Activated CD8-positive, alpha-beta memory T cell treated with anti-CD3 and anti-CD28 coated beads, Interleukin-2, amount 50 U/mL, for 48 hours (primary cell): ENCODE measurements around the gene NKD2.
A peak's percentile ranks its signal among the peaks of the same experiment; 100 is the strongest.

Experiments used
- DNase-seq: peaks from one replicate; pipeline ENCODE4 v3.0.0-alpha.2; 2020

The NKD2 gene

GRCh38 chr5:1001406-1002270 is 7.0 kb upstream of the NKD2 start:
- DNase-seq, result peak; percentile 52

GRCh38 chr5:1002271-1002546 is 6.4 kb upstream of the NKD2 start:
- DNase-seq, result no peak

- peak; percentile 46 for DNase-seq
These were observed 5.8 kb upstream of the NKD2 start for GRCh38 chr5:1002836-1003235.

- DNase-seq, result peak; percentile 50
These were observed 5.2 kb upstream of the NKD2 start for GRCh38 chr5:1003296-1003937.

GRCh38 chr5:1004461-1005248 is 3.9 kb upstream of the NKD2 start:
- DNase-seq, result peak; percentile 64

GRCh38 chr5:1005249-1005851 is 3.3 kb upstream of the NKD2 start:
- peak; percentile 45 for DNase-seq

GRCh38 chr5:1005904-1006655 is 2.5 kb upstream of the NKD2 start:
- DNase-seq, result peak; percentile 48

- peak; percentile 39 for DNase-seq
These were observed 1.9 kb upstream of the NKD2 start for GRCh38 chr5:1006656-1007071.

- DNase-seq, result peak; percentile 49
These were observed 1.4 kb upstream of the NKD2 start for GRCh38 chr5:1007221-1007680.

GRCh38 chr5:1007681-1008450 is 736 bp upstream of the NKD2 start:
- no peak for DNase-seq

- peak; percentile 53 for DNase-seq
These were observed 968 bp downstream of the NKD2 start for GRCh38 chr5:1009359-1010180.

GRCh38 chr5:1010181-1010510 is 1.5 kb downstream of the NKD2 start:
- no peak for DNase-seq

- no peak for DNase-seq
These were observed 2.0 kb downstream of the NKD2 start for GRCh38 chr5:1010641-1011046.

- no peak for DNase-seq
These were observed 2.6 kb downstream of the NKD2 start for GRCh38 chr5:1011226-1011631.

- DNase-seq, result no peak
These were observed 3.2 kb downstream of the NKD2 start for GRCh38 chr5:1011741-1012312.

GRCh38 chr5:1012313-1012841 is 3.8 kb downstream of the NKD2 start:
- DNase-seq, result no peak

- no peak for DNase-seq
These were observed 4.3 kb downstream of the NKD2 start for GRCh38 chr5:1012900-1013237.

- DNase-seq, result no peak
These were observed 4.8 kb downstream of the NKD2 start for GRCh38 chr5:1013238-1013947.

- no peak for DNase-seq
These were observed 5.3 kb downstream of the NKD2 start for GRCh38 chr5:1013948-1014301.

- DNase-seq, result no peak
These were observed 5.7 kb downstream of the NKD2 start for GRCh38 chr5:1014346-1014745.
